NCI-H82 (cell line): ENCODE measurements around the gene RCL1.

ENCODE experiments used
- DNase-seq: peaks from one replicate; lab custom pipeline; 2025; lab: John Stamatoyannopoulos, UW

Gene RCL1

GRCh38 chr9:4812858-4813257, 20.1 kb downstream of the RCL1 start:
- DNase-seq, result no peak

GRCh38 chr9:4814913-4815312, 22.2 kb downstream of the RCL1 start:
- DNase-seq, result no peak

- no peak for DNase-seq
These were observed 22.7 kb downstream of the RCL1 start for GRCh38 chr9:4815381-4815956.

GRCh38 chr9:4820168-4820567, 27.4 kb downstream of the RCL1 start:
- no peak for DNase-seq

GRCh38 chr9:4821133-4821532, 28.4 kb downstream of the RCL1 start:
- DNase-seq, result no peak

GRCh38 chr9:4822057-4822456, 29.3 kb downstream of the RCL1 start:
- no peak for DNase-seq

- DNase-seq, result no peak
These were observed 33.8 kb downstream of the RCL1 start for GRCh38 chr9:4826417-4827166.

- no peak for DNase-seq
These were observed 34.5 kb downstream of the RCL1 start for GRCh38 chr9:4827224-4827623.

GRCh38 chr9:4828761-4829160, 36.0 kb downstream of the RCL1 start:
- DNase-seq, result peak; percentile 33

GRCh38 chr9:4829969-4830368, 37.2 kb downstream of the RCL1 start:
- DNase-seq, result no peak

GRCh38 chr9:4830699-4831098, 38.0 kb downstream of the RCL1 start:
- DNase-seq, result no peak

- no peak for DNase-seq
These were observed 38.4 kb downstream of the RCL1 start for GRCh38 chr9:4831119-4831518.

GRCh38 chr9:4831944-4832343, 39.2 kb downstream of the RCL1 start:
- no peak for DNase-seq

- DNase-seq, result no peak
These were observed 40.2 kb downstream of the RCL1 start for GRCh38 chr9:4832786-4833579.

GRCh38 chr9:4833781-4834560, 41.2 kb downstream of the RCL1 start:
- no peak for DNase-seq

- DNase-seq, result no peak
These were observed 43.9 kb downstream of the RCL1 start for GRCh38 chr9:4836676-4837075.

- DNase-seq, result no peak
These were observed 44.8 kb downstream of the RCL1 start for GRCh38 chr9:4837261-4838188.

- no peak for DNase-seq
These were observed 45.4 kb downstream of the RCL1 start for GRCh38 chr9:4838189-4838546.

GRCh38 chr9:4839470-4839912, 46.7 kb downstream of the RCL1 start:
- no peak for DNase-seq

- DNase-seq, result no peak
These were observed 47.3 kb downstream of the RCL1 start for GRCh38 chr9:4840018-4840417.

- no peak for DNase-seq
These were observed 49.5 kb downstream of the RCL1 start for GRCh38 chr9:4842213-4842612.
